K562 (cell line): ENCODE results near the gene SMIM23. TPM values are rescaled to one million over a fixed set of nuclear protein-coding genes. Genes with fewer than 3 reads are reported as not detected.

Experiments used
- ATAC-seq: fragments of 200-7000 bp; cut with Tn5 transposase; 3 replicates; pipeline ENCODE4 v1.9.1; 2020; ENCODE audit warnings: moderate library complexity
- BruUV-seq: library from RNA; stranded (reverse); fragments of 400-500 nt; replicated peaks from 2 replicates; lab custom pipeline; 2021; lab: Mats Ljungman, UMichigan
- CTCF ChIA-PET: fragments of 300-600 bp; formaldehyde crosslinking; extraction: SDS; loops from one replicate; lab custom pipeline; 2021; ENCODE audit warnings: low intra/inter-chr PET ratio; lab: Yijun Ruan, JAX
- POLR2A ChIA-PET: fragments of 300-600, 350-650 bp; sonication (Branson Sonifier 250); formaldehyde crosslinking; extraction: SDS; loops from one replicate; lab custom pipeline; 2021; ENCODE audit warnings: antibody characterized with exemption, inconsistent platforms; lab: Yijun Ruan, JAX
- DNase-seq, 4 experiments: peaks; one replicate each; pipeline versions ENCODE4 v3.0.0 to v3.0.0-alpha.2; 2011 to 2018; ENCODE audit warnings: low spot score in 3 of 4, mixed read lengths in 3 of 4; ENCODE audit errors: extremely low read depth in 1 of 4
- FAIRE-seq: peaks from 2 replicates; lab custom pipeline; 2011; peaks lifted over from hg19 to GRCh38; lab: Jason Lieb, UNC
- H2AFZ ChIP-seq: 2 replicates; pipeline ENCODE4 v1.6.0; 2011; ENCODE audit warnings: low read depth, low read length, control low read depth, inconsistent platforms
- H3K27ac ChIP-seq: fragments of 200-600 bp; 3 replicates; pipeline ENCODE4 v1.8.0; 2011; ENCODE audit warnings: low read depth, mild to moderate bottlenecking, control low read depth, inconsistent platforms, low read length, moderate library complexity, mixed read lengths; ENCODE audit errors: extremely low read depth
- H3K27me3 ChIP-seq, 2 experiments: fragments of 300-600 bp in 1 of 2; 2 replicates in 1 of 2; 3 replicates in 1 of 2; pipeline versions ENCODE4 v1.6.0 to v1.8.0; 2011; ENCODE audit warnings: inconsistent platforms in 2 of 2, low read length in 2 of 2, mild to moderate bottlenecking in 1 of 2, mixed read lengths in 1 of 2, moderate library complexity in 1 of 2; ENCODE audit not compliant: control insufficient read depth in 2 of 2, insufficient read depth in 2 of 2
- H3K36me3 ChIP-seq: fragments of 300-600 bp; 3 replicates; pipeline ENCODE4 v1.8.0; 2011; ENCODE audit warnings: mild to moderate bottlenecking, low read length, inconsistent platforms; ENCODE audit not compliant: control insufficient read depth, insufficient read depth
- H3K4me1 ChIP-seq, 2 experiments: fragments of 200-600 bp in 1 of 2; replicated peaks in 1 of 2; 2 replicates in 1 of 2; 3 replicates in 1 of 2; pipeline versions ENCODE4 v1.5.1 to v1.8.0; 2011; ENCODE audit warnings: inconsistent platforms in 2 of 2, low read length in 2 of 2, mild to moderate bottlenecking in 1 of 2, mixed read lengths in 1 of 2, moderate library complexity in 1 of 2; ENCODE audit not compliant: control insufficient read depth in 2 of 2, insufficient read depth in 2 of 2
- H3K4me2 ChIP-seq: 2 replicates; pipeline ENCODE4 v1.6.1; 2011; ENCODE audit warnings: low read length, control low read depth, inconsistent platforms, mixed read lengths; ENCODE audit not compliant: insufficient read depth
- H3K4me3 ChIP-seq: fragments of 200-600 bp; sonication (generic), shearing (Covaris generic); 2 replicates; pipeline ENCODE4 v1.5.1; 2016; ENCODE audit warnings: control low read depth, inconsistent platforms
- H3K79me2 ChIP-seq: fragments of 200-600 bp; 3 replicates; pipeline ENCODE4 v1.8.0; 2011; ENCODE audit warnings: low read length, inconsistent platforms; ENCODE audit not compliant: control insufficient read depth, insufficient read depth
- H3K9ac ChIP-seq, 2 experiments: 2 replicates each; pipeline versions ENCODE4 v1.6.0 to v1.6.1; 2011; ENCODE audit warnings: low read depth in 2 of 2, low read length in 2 of 2, control low read depth in 1 of 2, inconsistent platforms in 1 of 2, mild to moderate bottlenecking in 1 of 2, mixed read lengths in 1 of 2; ENCODE audit not compliant: insufficient read depth in 1 of 2
- H3K9me1 ChIP-seq: one replicate; pipeline ENCODE4 v1.6.0; 2011; ENCODE audit warnings: inconsistent platforms, mild to moderate bottlenecking, low read length, moderate library complexity; ENCODE audit not compliant: control insufficient read depth, insufficient read depth
- H3K9me3 ChIP-seq: replicated peaks from 2 replicates; pipeline ENCODE4 v1.5.1; 2011; ENCODE audit warnings: low read depth, low read length, inconsistent platforms; ENCODE audit not compliant: control insufficient read depth, insufficient read depth
- H4K20me1 ChIP-seq: replicated peaks from 2 replicates; pipeline ENCODE4 v1.6.1; 2011; ENCODE audit warnings: low read length, inconsistent platforms, mixed read lengths; ENCODE audit not compliant: control insufficient read depth, insufficient read depth
- FOXJ2 ChIP-seq: fragments of 200-800 bp; sonication (Bioruptor generic); IDR thresholded peaks from 2 replicates; pipeline ENCODE4 v1.6.1; 2016; ENCODE audit warnings: missing genetic modification characterization, missing compliant biosample characterization
- PREB ChIP-seq: sonication (generic); formaldehyde crosslinking; IDR thresholded peaks from 2 replicates; pipeline ENCODE4 v1.8.1; 2023; ENCODE audit warnings: mild to moderate bottlenecking, missing genetic modification reagents
- STAG1 ChIP-seq: sonication (generic); formaldehyde crosslinking; IDR thresholded peaks from 2 replicates; pipeline ENCODE4 v1.5.0; 2020; ENCODE audit warnings: missing genetic modification reagents, borderline replicate concordance
- ZBTB43 ChIP-seq: sonication (generic); formaldehyde crosslinking; IDR thresholded peaks from 2 replicates; pipeline ENCODE4 v1.8.0; 2023; ENCODE audit warnings: mild to moderate bottlenecking, missing genetic modification reagents
- WGBS: fragments of 100-300 bp; shearing (Covaris generic); methylation state at CpG from one replicate; pipeline ENCODE4 v1.1.6; 2016; ENCODE audit warnings: low coverage, mixed read lengths; ENCODE audit not compliant: insufficient coverage; ENCODE audit errors: missing lambda C conversion rate; 5-methylcytosine and 5-hydroxymethylcytosine counted together
- in situ Hi-C: fragments of 300-500 bp; cut with MboI; formaldehyde crosslinking; loops from 4 replicates; pipeline ENCODE4 v1.15.0; 2018; ENCODE audit warnings: inconsistent platforms, mixed read lengths
- intact Hi-C: fragments of 100-400 bp; cut with micrococcal nuclease; formaldehyde crosslinking; loops from 2 replicates; pipeline ENCODE4 v1.14.2; 2022
- polyA plus RNA-seq, 8 experiments: library from polyadenylated mRNA; depleted of rRNA in 4 of 8; stranded (reverse) in 5 of 8; unstranded in 3 of 8; fragments of >200 nt; fragmentation: Nextera tagmentation in 2 of 8; fragmentation: Illumina TruSeq in 1 of 8; extraction: Ambion mirVana in 2 of 8; extraction: Trizol in 1 of 8; gene quantifications; 2 replicates each; pipeline versions ENCODE4 v1.2.1 to v1.2.3, GENCODE V29; 2011 to 2014; ENCODE audit warnings: inconsistent platforms in 1 of 8, missing spikeins in 1 of 8
- total RNA-seq, 7 experiments: library from RNA; depleted of rRNA in 6 of 7; stranded (reverse); fragments of >200 nt in 6 of 7; fragmentation: Illumina TruSeq in 2 of 7; extraction: Trizol in 2 of 7; gene quantifications; 2 replicates each; pipeline versions ENCODE4 v1.2.1 to v1.2.3, GENCODE V29; 2011 to 2021; ENCODE audit warnings: low replicate concordance in 1 of 7

Gene SMIM23
- total and polyA plus RNA-seq, 9 of the 15 experiments (the other 6 are each of a cell fraction or from before 2014, with no cell fraction given): not detected

GRCh38 chr5:171813813-171814490 lies 28.3 kb downstream of the SMIM23 start:
- BruUV-seq: no TSS peak
- H3K9me3 ChIP-seq: no peaks in the 10 kb centered on the region
- H3K4me1 ChIP-seq: no peaks in the 10 kb centered on the region
- DNase-seq (no peak), FAIRE-seq (no peak), ATAC-seq (no peak)
- H2AFZ ChIP-seq: no peak overlapping the region
- ChIA-PET CTCF (no interaction called here), POLR2A (interaction anchor here (1.6 kb wide), 1 partner anchor 10 kb away, joined by 3 read pairs; no protein-coding TSS in a partner anchor)
- no peak overlapping the region for H3K4me3 ChIP-seq
- peaks cover 23 to 41% of the 10 kb centered on the region in 2 experiments for H3K27me3 ChIP-seq
- H3K4me2 ChIP-seq: no peak overlapping the region
- intact Hi-C loops: no loop called here
- in situ Hi-C loops: no loop called here
- no peak for TF ChIP-seq STAG1 (CRISPR knock-in tag)
- no peak for TF ChIP-seq FOXJ2 (tag)
- TF ChIP-seq ZBTB43: no peak
- no peak for TF ChIP-seq PREB
- no peak overlapping the region for H3K9ac ChIP-seq
- H3K9me1 ChIP-seq: no peaks in the 10 kb centered on the region
- H3K79me2 ChIP-seq: no peaks in the 10 kb centered on the region
- 2% methylated on average over 7 of the region's 7 CpGs for WGBS
- no peaks in the 10 kb centered on the region for H3K36me3 ChIP-seq
- H3K27ac ChIP-seq: no peak overlapping the region
- no peaks in the 10 kb centered on the region; the same call in 1 of the 2 replicates for H4K20me1 ChIP-seq
